HCT116 (cell line): ENCODE data around the gene MSMO1. TPM values are rescaled to one million over a fixed set of nuclear protein-coding genes. Genes with fewer than 3 reads are reported as not detected.

Experiments
- ATAC-seq: fragments of 200-7000 bp; cut with Tn5 transposase; 2 replicates; pipeline ENCODE4 v1.9.1; 2020; ENCODE audit warnings: mild to moderate bottlenecking, moderate library complexity
- BruUV-seq: library from RNA; stranded (reverse); fragments of 400-500 nt; replicated peaks from 2 replicates; lab custom pipeline; 2021; lab: Mats Ljungman, UMichigan
- CTCF ChIA-PET: fragments of 300-600 bp; sonication (Branson Sonifier 250); formaldehyde crosslinking; loops from one replicate; lab custom pipeline; 2021; ENCODE audit warnings: antibody characterized with exemption; lab: Charles Lee
- POLR2A ChIA-PET: fragments of 300-600, 350-600 bp; sonication (Branson Sonifier 250); formaldehyde crosslinking; loops from one replicate; lab custom pipeline; 2021; ENCODE audit warnings: antibody characterized with exemption; lab: Charles Lee
- RAD21 ChIA-PET, 2 experiments: fragments of 300-600 bp; sonication (Branson Sonifier 250); formaldehyde crosslinking; loops; one replicate each; lab custom pipeline; 2023; ENCODE audit warnings: low total read pairs in 2 of 2; ENCODE audit not compliant: uncharacterized antibody in 2 of 2, unreplicated experiment in 2 of 2, low non-redundant PET in 1 of 2; lab: Charles Lee
- DNase-seq: peaks from one replicate; pipeline ENCODE4 v3.0.0-alpha.2; 2010; ENCODE audit warnings: low read depth, low spot score
- H2AFZ ChIP-seq: fragments of 200-600 bp; shearing (Covaris generic), sonication (generic); 2 replicates; pipeline ENCODE4 v1.6.1; 2017; ENCODE audit warnings: low read depth, mixed run types, mixed read lengths, antibody characterized with exemption, low read length; ENCODE audit not compliant: poor library complexity, severe bottlenecking
- H3K27ac ChIP-seq: 2 replicates; pipeline ENCODE4 v1.5.1; 2012; ENCODE audit warnings: low read depth, low read length
- H3K27me3 ChIP-seq: fragments of 200-600 bp; sonication (generic); 2 replicates; pipeline ENCODE4 v1.6.1; 2016; ENCODE audit warnings: mixed run types, low read length, mixed read lengths; ENCODE audit not compliant: insufficient read depth
- H3K36me3 ChIP-seq, 2 experiments: fragments of 200-500 bp in 1 of 2; fragments of 200-600 bp in 1 of 2; sonication (Bioruptor generic) in 1 of 2; sonication (generic) in 1 of 2; 2 replicates each; pipeline versions ENCODE4 v1.5.1 to v1.6.1; 2014 to 2016; ENCODE audit warnings: low read length in 2 of 2, inconsistent platforms in 1 of 2, mixed read lengths in 1 of 2, mixed run types in 1 of 2; ENCODE audit not compliant: insufficient read depth in 2 of 2, control insufficient read depth in 1 of 2
- H3K4me1 ChIP-seq, 2 experiments: fragments of 200-600 bp in 1 of 2; sonication (generic) in 1 of 2; 2 replicates each; pipeline versions ENCODE4 v1.5.1 to v1.6.1; 2012 to 2017; ENCODE audit warnings: low read length in 2 of 2, inconsistent platforms in 1 of 2, mild to moderate bottlenecking in 1 of 2, mixed read lengths in 1 of 2, mixed run types in 1 of 2, moderate library complexity in 1 of 2; ENCODE audit not compliant: insufficient read depth in 2 of 2, control insufficient read depth in 1 of 2
- H3K4me2 ChIP-seq: fragments of 200-600 bp; sonication (generic); 2 replicates; pipeline ENCODE4 v1.6.1; 2017; ENCODE audit warnings: mixed run types, low read length, mixed read lengths
- H3K4me3 ChIP-seq, 2 experiments: fragments of 200-600 bp in 1 of 2; sonication (generic) in 1 of 2; replicated peaks in 1 of 2; 2 replicates each; pipeline ENCODE4 v1.5.1; 2011 to 2016; ENCODE audit warnings: low read length in 2 of 2, control low read depth in 1 of 2, low read depth in 1 of 2, mild to moderate bottlenecking in 1 of 2, mixed read lengths in 1 of 2, mixed run types in 1 of 2
- H3K79me2 ChIP-seq: fragments of 200-600 bp; sonication (generic); 2 replicates; pipeline ENCODE4 v1.6.1; 2017; ENCODE audit warnings: mild to moderate bottlenecking, mixed run types, low read length, moderate library complexity, mixed read lengths; ENCODE audit not compliant: insufficient read depth
- H3K9ac ChIP-seq: fragments of 200-600 bp; sonication (generic); 2 replicates; pipeline ENCODE4 v1.6.1; 2016; ENCODE audit warnings: low read length, mixed read lengths
- H3K9me2 ChIP-seq: fragments of 200-600 bp; sonication (generic), shearing (Covaris generic); 2 replicates; pipeline ENCODE4 v1.6.1; 2017; ENCODE audit warnings: mixed run types, mild to moderate bottlenecking, moderate library complexity; ENCODE audit not compliant: insufficient read depth
- H3K9me3 ChIP-seq, 2 experiments: fragments of 200-500 bp in 1 of 2; fragments of 200-600 bp in 1 of 2; sonication (Bioruptor generic) in 1 of 2; sonication (generic) in 1 of 2; 2 replicates each; pipeline ENCODE4 v1.6.1; 2014 to 2017; ENCODE audit warnings: low read length in 2 of 2, mixed read lengths in 2 of 2, inconsistent platforms in 1 of 2, low read depth in 1 of 2, mild to moderate bottlenecking in 1 of 2, mixed run types in 1 of 2, moderate library complexity in 1 of 2; ENCODE audit not compliant: control insufficient read depth in 1 of 2, insufficient read depth in 1 of 2
- H4K20me1 ChIP-seq: fragments of 200-600 bp; sonication (generic), shearing (Covaris generic); 2 replicates; pipeline ENCODE4 v1.6.1; 2017; ENCODE audit warnings: mixed run types, mild to moderate bottlenecking, moderate library complexity; ENCODE audit not compliant: insufficient read depth
- ATF3 ChIP-seq: IDR thresholded peaks from 2 replicates; pipeline ENCODE4 v1.6.1; 2012
- CBX3 ChIP-seq: IDR thresholded peaks from 2 replicates; pipeline ENCODE4 v1.6.1; 2012; ENCODE audit warnings: low read depth
- CEBPB ChIP-seq: IDR thresholded peaks from 2 replicates; pipeline ENCODE4 v1.6.1; 2012; ENCODE audit warnings: low read depth
- CTCF ChIP-seq, 3 experiments: fragments of 200-600 bp in 1 of 3; sonication (generic) in 1 of 3; IDR thresholded peaks in 2 of 3; conservative IDR thresholded peaks in 1 of 3; 2 replicates each; pipeline ENCODE4 v1.5.1; 2012 to 2017; ENCODE audit warnings: low read depth in 2 of 3, low read length in 2 of 3, antibody characterized with exemption in 1 of 3, borderline replicate concordance in 1 of 3, control low read depth in 1 of 3, mild to moderate bottlenecking in 1 of 3, mixed read lengths in 1 of 3, mixed run types in 1 of 3, moderate library complexity in 1 of 3; ENCODE audit not compliant: insufficient read depth in 1 of 3
- ELF1 ChIP-seq: IDR thresholded peaks from 2 replicates; pipeline ENCODE4 v1.6.1; 2012; ENCODE audit warnings: low read depth, borderline replicate concordance
- EZH2phosphoT487 ChIP-seq: fragments of 200-600 bp; IDR thresholded peaks from 2 replicates; pipeline ENCODE4 v1.6.1; 2018; ENCODE audit warnings: antibody characterized with exemption, borderline replicate concordance
- FOSL1 ChIP-seq: IDR thresholded peaks from 2 replicates; pipeline ENCODE4 v1.6.1; 2012; ENCODE audit warnings: low read depth
- POLR2A ChIP-seq: IDR thresholded peaks from 2 replicates; pipeline ENCODE4 v1.7.0; 2011; ENCODE audit warnings: borderline replicate concordance; ENCODE audit not compliant: insufficient read depth, insufficient read length; ENCODE audit errors: extremely low read depth
- POLR2AphosphoS5 ChIP-seq: IDR thresholded peaks from 2 replicates; pipeline ENCODE4 v1.6.1; 2011; ENCODE audit warnings: mild to moderate bottlenecking, low read depth, low read length, moderate library complexity
- RAD21 ChIP-seq: IDR thresholded peaks from 2 replicates; pipeline ENCODE4 v1.6.1; 2012; ENCODE audit warnings: low read depth, mild to moderate bottlenecking
- SP1 ChIP-seq: IDR thresholded peaks from 2 replicates; pipeline ENCODE4 v1.6.1; 2012; ENCODE audit warnings: low read depth
- SRF ChIP-seq: IDR thresholded peaks from 2 replicates; pipeline ENCODE4 v1.6.1; 2012; ENCODE audit warnings: low read depth
- TCF7L2 ChIP-seq: IDR thresholded peaks from 2 replicates; pipeline ENCODE4 v1.7.0; 2011; ENCODE audit warnings: borderline replicate concordance, inconsistent platforms; ENCODE audit not compliant: insufficient read depth, insufficient read length; ENCODE audit errors: extremely low read depth
- YY1 ChIP-seq: IDR thresholded peaks from 2 replicates; pipeline ENCODE4 v1.6.1; 2011; ENCODE audit warnings: low read length, low read depth, moderate library complexity, mild to moderate bottlenecking; ENCODE audit not compliant: insufficient replicate concordance; ENCODE audit errors: extremely low read depth
- ZFX ChIP-seq: fragments of 450-650 bp; IDR thresholded peaks from 2 replicates; pipeline ENCODE4 v1.6.1; 2017
- ZNF274 ChIP-seq: fragments of 200-500 bp; sonication (Bioruptor generic); IDR thresholded peaks from 2 replicates; pipeline ENCODE4 v1.6.1; 2014; ENCODE audit warnings: mild to moderate bottlenecking, low read depth, low read length, inconsistent platforms
- intact Hi-C: fragments of 100-400 bp; cut with micrococcal nuclease; formaldehyde crosslinking; loops from 2 replicates; pipeline ENCODE4 v1.10.0; 2022
- total RNA-seq: library from RNA; stranded (reverse); gene quantifications from one replicate; pipeline ENCODE4 v1.2.1, GENCODE V29; 2021; ENCODE audit not compliant: unreplicated experiment
- TF ChIP-seq, protein P1 (sequence below): IDR thresholded peaks from 2 replicates; pipeline ENCODE4 v1.6.1; 2011; ENCODE audit warnings: mild to moderate bottlenecking, low read length, moderate library complexity; ENCODE audit not compliant: insufficient replicate concordance; ENCODE audit errors: extremely low read depth
- TF ChIP-seq, protein P2 (sequence below): IDR thresholded peaks from 2 replicates; pipeline ENCODE4 v1.6.1; 2012; ENCODE audit warnings: low read depth

Gene MSMO1
- total RNA-seq, 1 experiment from 2014 or later = 54.5 TPM

DNA sequence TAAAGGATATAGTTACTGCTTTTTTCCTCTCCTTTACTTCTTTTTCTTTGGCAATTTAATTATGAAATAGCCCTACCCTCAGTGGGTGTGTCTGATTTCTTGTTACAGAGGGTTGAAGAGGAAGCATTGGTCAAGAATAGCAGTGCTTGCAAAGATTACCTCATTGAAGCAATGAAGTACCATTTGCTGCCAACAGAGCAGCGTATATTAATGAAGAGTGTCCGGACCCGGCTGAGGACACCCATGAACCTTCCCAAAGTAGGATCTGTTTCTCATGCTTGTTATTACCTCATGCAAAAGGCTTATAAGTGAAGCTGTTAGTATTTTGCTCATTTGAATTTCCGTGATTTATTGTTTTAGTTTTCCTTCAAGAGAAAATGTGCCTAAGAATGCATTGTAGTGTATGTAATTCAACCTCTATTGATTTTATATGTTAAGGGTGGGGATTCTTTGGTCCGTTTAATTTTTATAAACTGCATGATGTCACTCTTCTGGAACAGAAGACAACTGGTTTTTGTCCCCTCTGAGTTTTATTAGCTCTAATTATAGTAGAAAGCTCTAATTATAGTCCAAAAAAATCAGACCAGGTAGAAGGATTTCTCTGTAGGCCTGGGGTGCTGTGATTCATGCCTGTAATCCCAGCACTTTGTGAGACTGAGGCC lies 27.9 kb upstream of the MSMO1 start:
- Histone ChIP-seq H3K9me3 (no peaks in the 10 kb centered on the region), H3K4me3 (no peak overlapping the region), H3K36me3 (peaks cover 0 to 9% of the 10 kb centered on the region in 2 experiments; a peak in 1 of 4 replicates), H3K27me3 (no peaks in the 10 kb centered on the region), H3K4me1 (no peaks in the 10 kb centered on the region), H3K9me2 (no peaks in the 10 kb centered on the region), H3K27ac (no peak overlapping the region), H3K79me2 (no peaks in the 10 kb centered on the region; the same call in 1 of the 2 replicates), H2AFZ (no peak overlapping the region), H3K9ac (no peak overlapping the region), H3K4me2 (no peak overlapping the region), H4K20me1 (peaks cover 3% of the 10 kb centered on the region; the same call in 1 of the 2 replicates)
- ChIA-PET POLR2A (no interaction called here), RAD21 (no interaction called here), CTCF (no interaction called here)
- TF ChIP-seq ELF1 = no peak
- no peak for TF ChIP-seq ZNF274
- no peak for TF ChIP-seq RAD21
- TF ChIP-seq CTCF (IDR thresholded peaks at IDR 0.05 in 2 of 3, conservative IDR thresholded peaks at IDR 0.05 in 1 of 3; ENCODE audit: borderline replicate concordance in 1 of 3, insufficient read depth in 1 of 3, low read depth in 2 of 3, low read length in 2 of 3) = no peak
- no peak for TF ChIP-seq FOSL1
- no peak for TF ChIP-seq ZFX
- TF ChIP-seq, protein P1, sequence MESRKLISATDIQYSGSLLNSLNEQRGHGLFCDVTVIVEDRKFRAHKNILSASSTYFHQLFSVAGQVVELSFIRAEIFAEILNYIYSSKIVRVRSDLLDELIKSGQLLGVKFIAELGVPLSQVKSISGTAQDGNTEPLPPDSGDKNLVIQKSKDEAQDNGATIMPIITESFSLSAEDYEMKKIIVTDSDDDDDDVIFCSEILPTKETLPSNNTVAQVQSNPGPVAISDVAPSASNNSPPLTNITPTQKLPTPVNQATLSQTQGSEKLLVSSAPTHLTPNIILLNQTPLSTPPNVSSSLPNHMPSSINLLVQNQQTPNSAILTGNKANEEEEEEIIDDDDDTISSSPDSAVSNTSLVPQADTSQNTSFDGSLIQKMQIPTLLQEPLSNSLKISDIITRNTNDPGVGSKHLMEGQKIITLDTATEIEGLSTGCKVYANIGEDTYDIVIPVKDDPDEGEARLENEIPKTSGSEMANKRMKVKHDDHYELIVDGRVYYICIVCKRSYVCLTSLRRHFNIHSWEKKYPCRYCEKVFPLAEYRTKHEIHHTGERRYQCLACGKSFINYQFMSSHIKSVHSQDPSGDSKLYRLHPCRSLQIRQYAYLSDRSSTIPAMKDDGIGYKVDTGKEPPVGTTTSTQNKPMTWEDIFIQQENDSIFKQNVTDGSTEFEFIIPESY = no peak
- no peak for TF ChIP-seq EZH2phosphoT487
- TF ChIP-seq SP1 = no peak
- no peak for TF ChIP-seq YY1
- TF ChIP-seq TCF7L2 = no peak
- TF ChIP-seq POLR2AphosphoS5 = no peak
- no peak for TF ChIP-seq SRF
- TF ChIP-seq ATF3 = no peak
- no peak for TF ChIP-seq CBX3
- TF ChIP-seq CEBPB = no peak
- no peak for TF ChIP-seq POLR2A
- TF ChIP-seq, protein P2, sequence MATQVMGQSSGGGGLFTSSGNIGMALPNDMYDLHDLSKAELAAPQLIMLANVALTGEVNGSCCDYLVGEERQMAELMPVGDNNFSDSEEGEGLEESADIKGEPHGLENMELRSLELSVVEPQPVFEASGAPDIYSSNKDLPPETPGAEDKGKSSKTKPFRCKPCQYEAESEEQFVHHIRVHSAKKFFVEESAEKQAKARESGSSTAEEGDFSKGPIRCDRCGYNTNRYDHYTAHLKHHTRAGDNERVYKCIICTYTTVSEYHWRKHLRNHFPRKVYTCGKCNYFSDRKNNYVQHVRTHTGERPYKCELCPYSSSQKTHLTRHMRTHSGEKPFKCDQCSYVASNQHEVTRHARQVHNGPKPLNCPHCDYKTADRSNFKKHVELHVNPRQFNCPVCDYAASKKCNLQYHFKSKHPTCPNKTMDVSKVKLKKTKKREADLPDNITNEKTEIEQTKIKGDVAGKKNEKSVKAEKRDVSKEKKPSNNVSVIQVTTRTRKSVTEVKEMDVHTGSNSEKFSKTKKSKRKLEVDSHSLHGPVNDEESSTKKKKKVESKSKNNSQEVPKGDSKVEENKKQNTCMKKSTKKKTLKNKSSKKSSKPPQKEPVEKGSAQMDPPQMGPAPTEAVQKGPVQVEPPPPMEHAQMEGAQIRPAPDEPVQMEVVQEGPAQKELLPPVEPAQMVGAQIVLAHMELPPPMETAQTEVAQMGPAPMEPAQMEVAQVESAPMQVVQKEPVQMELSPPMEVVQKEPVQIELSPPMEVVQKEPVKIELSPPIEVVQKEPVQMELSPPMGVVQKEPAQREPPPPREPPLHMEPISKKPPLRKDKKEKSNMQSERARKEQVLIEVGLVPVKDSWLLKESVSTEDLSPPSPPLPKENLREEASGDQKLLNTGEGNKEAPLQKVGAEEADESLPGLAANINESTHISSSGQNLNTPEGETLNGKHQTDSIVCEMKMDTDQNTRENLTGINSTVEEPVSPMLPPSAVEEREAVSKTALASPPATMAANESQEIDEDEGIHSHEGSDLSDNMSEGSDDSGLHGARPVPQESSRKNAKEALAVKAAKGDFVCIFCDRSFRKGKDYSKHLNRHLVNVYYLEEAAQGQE = no peak
- intact Hi-C loops = no loop called here
- DNase-seq (no peak), ATAC-seq (peak; percentile 53; the same call in 1 of the 2 replicates)
- BruUV-seq = no TSS peak
